Astrocyte (in vitro differentiated cells and primary cell): ENCODE measurements around the gene ZNF22. TPM values are rescaled to one million over a fixed set of nuclear protein-coding genes. Genes with fewer than 3 reads are reported as not detected.

Source experiments
- DNase-seq: peaks from one replicate; pipeline ENCODE4 v3.0.0-alpha.2; 2010; ENCODE audit warnings: low read depth
- FAIRE-seq: peaks from 2 replicates; lab custom pipeline; 2011; peaks lifted over from hg19 to GRCh38; lab: Jason Lieb, UNC
- H2AFZ ChIP-seq: 2 replicates; pipeline ENCODE4 v1.6.0; 2012; ENCODE audit warnings: low read depth, low read length, inconsistent platforms
- H3K27ac ChIP-seq: 2 replicates; pipeline ENCODE4 v1.5.1; 2011; ENCODE audit warnings: low read depth, low read length, inconsistent platforms
- H3K27me3 ChIP-seq: 2 replicates; pipeline ENCODE4 v1.6.0; 2011; ENCODE audit warnings: low read length, inconsistent platforms; ENCODE audit not compliant: insufficient read depth
- H3K36me3 ChIP-seq: 2 replicates; pipeline ENCODE4 v1.5.1; 2011; ENCODE audit warnings: low read length, inconsistent platforms; ENCODE audit not compliant: insufficient read depth
- H3K4me1 ChIP-seq: 2 replicates; pipeline ENCODE4 v1.5.1; 2011; ENCODE audit warnings: low read length, inconsistent platforms; ENCODE audit not compliant: insufficient read depth
- H3K4me2 ChIP-seq: 2 replicates; pipeline ENCODE4 v1.6.0; 2012; ENCODE audit warnings: low read length, inconsistent platforms
- H3K4me3 ChIP-seq: 2 replicates; pipeline ENCODE4 v1.5.1; 2011; ENCODE audit warnings: low read depth, mild to moderate bottlenecking, low read length, inconsistent platforms; ENCODE audit not compliant: insufficient read depth
- H3K79me2 ChIP-seq: 2 replicates; pipeline ENCODE4 v1.6.0; 2012; ENCODE audit warnings: mild to moderate bottlenecking, low read length, inconsistent platforms; ENCODE audit not compliant: insufficient read depth
- H3K9ac ChIP-seq: 2 replicates; pipeline ENCODE4 v1.6.0; 2012; ENCODE audit warnings: mild to moderate bottlenecking, low read length, inconsistent platforms
- H3K9me3 ChIP-seq: 2 replicates; pipeline ENCODE4 v1.5.1; 2012; ENCODE audit warnings: low read depth, mild to moderate bottlenecking, low read length, inconsistent platforms; ENCODE audit not compliant: insufficient read depth
- H4K20me1 ChIP-seq: 2 replicates; pipeline ENCODE4 v1.6.0; 2012; ENCODE audit warnings: low read length, inconsistent platforms; ENCODE audit not compliant: insufficient read depth
- H3K27ac Mint-ChIP-seq: one replicate; pipeline ENCODE4 v1.8.0; 2021; ENCODE audit warnings: mild to moderate bottlenecking, mixed read lengths; ENCODE audit not compliant: unreplicated experiment
- H3K27me3 Mint-ChIP-seq: one replicate; pipeline ENCODE4 v1.8.0; 2021; ENCODE audit warnings: low read depth, mixed read lengths; ENCODE audit not compliant: unreplicated experiment
- H3K36me3 Mint-ChIP-seq: one replicate; pipeline ENCODE4 v1.8.0; 2021; ENCODE audit warnings: low read depth, mixed read lengths; ENCODE audit not compliant: unreplicated experiment
- H3K4me1 Mint-ChIP-seq: one replicate; pipeline ENCODE4 v1.8.0; 2021; ENCODE audit warnings: low read depth, mixed read lengths; ENCODE audit not compliant: unreplicated experiment
- H3K4me3 Mint-ChIP-seq: one replicate; pipeline ENCODE4 v1.8.0; 2021; ENCODE audit warnings: mild to moderate bottlenecking, moderate library complexity, mixed read lengths; ENCODE audit not compliant: unreplicated experiment
- H3K9me3 Mint-ChIP-seq: one replicate; pipeline ENCODE4 v1.8.0; 2021; ENCODE audit warnings: mild to moderate bottlenecking, mixed read lengths; ENCODE audit not compliant: unreplicated experiment
- EZH2 ChIP-seq: IDR thresholded peaks from 2 replicates; pipeline ENCODE4 v1.6.1; 2012; ENCODE audit warnings: mild to moderate bottlenecking, low read length, inconsistent platforms; ENCODE audit not compliant: insufficient read depth
- total RNA-seq: library from RNA; stranded (reverse); gene quantifications from 2 replicates; pipeline ENCODE4 v1.2.1, GENCODE V29; 2021
- TF ChIP-seq, protein P1 (sequence below): IDR thresholded peaks from 2 replicates; pipeline ENCODE4 v1.5.1; 2011; ENCODE audit warnings: low read depth, mild to moderate bottlenecking, inconsistent platforms, low read length, moderate library complexity; ENCODE audit not compliant: insufficient read depth

ZNF22 gene
- total RNA-seq, 1 donor from 2014 or later = 12.0 TPM

DNA sequence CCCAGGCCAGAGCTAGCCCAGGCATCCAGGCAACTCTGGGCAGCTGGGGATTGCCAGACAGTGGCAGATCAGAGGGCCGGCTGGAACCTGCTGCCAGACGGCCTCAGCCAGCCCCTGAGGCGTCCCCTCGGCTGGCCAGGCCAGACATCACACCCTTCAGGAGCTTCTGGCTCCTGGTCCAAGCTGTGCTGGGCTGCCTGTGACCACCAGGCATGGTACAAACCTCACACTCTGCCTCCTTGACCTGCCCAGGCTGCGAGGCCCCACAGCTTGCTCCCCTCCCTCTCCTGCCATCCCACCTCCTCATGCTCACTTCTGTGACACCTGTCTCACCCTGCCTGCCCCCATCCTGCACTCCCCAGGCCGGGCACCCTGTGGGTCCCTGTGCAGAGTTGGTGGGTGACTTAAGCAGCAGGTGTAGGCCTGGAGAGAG, 27.8 kb upstream of the ZNF22 start:
- Mint-ChIP-seq H3K9me3 (peaks cover 2% of the 10 kb centered on the region), H3K27me3 (no peaks in the 10 kb centered on the region), H3K36me3 (peaks cover 17% of the 10 kb centered on the region), H3K27ac (no peak overlapping the region), H3K4me1 (peaks cover 39% of the 10 kb centered on the region), H3K4me3 (no peak overlapping the region)
- H4K20me1 ChIP-seq = no peaks in the 10 kb centered on the region
- no peak overlapping the region for H2AFZ ChIP-seq
- H3K4me3 ChIP-seq = no peak overlapping the region
- no peak overlapping the region for H3K4me2 ChIP-seq
- no peaks in the 10 kb centered on the region for H3K27me3 ChIP-seq
- peaks cover 25% of the 10 kb centered on the region for H3K4me1 ChIP-seq
- DNase-seq (no peak), FAIRE-seq (no peak)
- no peaks in the 10 kb centered on the region for H3K79me2 ChIP-seq
- no peaks in the 10 kb centered on the region for H3K9me3 ChIP-seq
- TF ChIP-seq, protein P1, sequence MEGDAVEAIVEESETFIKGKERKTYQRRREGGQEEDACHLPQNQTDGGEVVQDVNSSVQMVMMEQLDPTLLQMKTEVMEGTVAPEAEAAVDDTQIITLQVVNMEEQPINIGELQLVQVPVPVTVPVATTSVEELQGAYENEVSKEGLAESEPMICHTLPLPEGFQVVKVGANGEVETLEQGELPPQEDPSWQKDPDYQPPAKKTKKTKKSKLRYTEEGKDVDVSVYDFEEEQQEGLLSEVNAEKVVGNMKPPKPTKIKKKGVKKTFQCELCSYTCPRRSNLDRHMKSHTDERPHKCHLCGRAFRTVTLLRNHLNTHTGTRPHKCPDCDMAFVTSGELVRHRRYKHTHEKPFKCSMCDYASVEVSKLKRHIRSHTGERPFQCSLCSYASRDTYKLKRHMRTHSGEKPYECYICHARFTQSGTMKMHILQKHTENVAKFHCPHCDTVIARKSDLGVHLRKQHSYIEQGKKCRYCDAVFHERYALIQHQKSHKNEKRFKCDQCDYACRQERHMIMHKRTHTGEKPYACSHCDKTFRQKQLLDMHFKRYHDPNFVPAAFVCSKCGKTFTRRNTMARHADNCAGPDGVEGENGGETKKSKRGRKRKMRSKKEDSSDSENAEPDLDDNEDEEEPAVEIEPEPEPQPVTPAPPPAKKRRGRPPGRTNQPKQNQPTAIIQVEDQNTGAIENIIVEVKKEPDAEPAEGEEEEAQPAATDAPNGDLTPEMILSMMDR = no peak
- TF ChIP-seq EZH2 = no peak
- no peak overlapping the region for H3K9ac ChIP-seq
- no peaks in the 10 kb centered on the region for H3K36me3 ChIP-seq
- H3K27ac ChIP-seq = no peak overlapping the region

- Mint-ChIP-seq H3K27me3 (no peaks in the 10 kb centered on the region), H3K4me1 (peaks cover 42% of the 10 kb centered on the region), H3K27ac (no peak overlapping the region), H3K36me3 (peaks cover 17% of the 10 kb centered on the region), H3K9me3 (peaks cover 2% of the 10 kb centered on the region), H3K4me3 (no peak overlapping the region)
- no peaks in the 10 kb centered on the region for H3K36me3 ChIP-seq
- DNase-seq (no peak), FAIRE-seq (no peak)
- H3K4me2 ChIP-seq = no peak overlapping the region
- no peaks in the 10 kb centered on the region for H4K20me1 ChIP-seq
- no peak overlapping the region for H3K4me3 ChIP-seq
- no peaks in the 10 kb centered on the region for H3K27me3 ChIP-seq
- H3K9me3 ChIP-seq = no peaks in the 10 kb centered on the region
- H3K79me2 ChIP-seq = no peaks in the 10 kb centered on the region
- no peak for TF ChIP-seq EZH2
- TF ChIP-seq, protein P1 = no peak
- H3K4me1 ChIP-seq = peaks cover 30% of the 10 kb centered on the region
- H2AFZ ChIP-seq = no peak overlapping the region
- H3K9ac ChIP-seq = no peak overlapping the region
- H3K27ac ChIP-seq = no peak overlapping the region
These were observed 27.2 kb upstream of the ZNF22 start for GRCh38 chr10:44973323-44974081.

DNA sequence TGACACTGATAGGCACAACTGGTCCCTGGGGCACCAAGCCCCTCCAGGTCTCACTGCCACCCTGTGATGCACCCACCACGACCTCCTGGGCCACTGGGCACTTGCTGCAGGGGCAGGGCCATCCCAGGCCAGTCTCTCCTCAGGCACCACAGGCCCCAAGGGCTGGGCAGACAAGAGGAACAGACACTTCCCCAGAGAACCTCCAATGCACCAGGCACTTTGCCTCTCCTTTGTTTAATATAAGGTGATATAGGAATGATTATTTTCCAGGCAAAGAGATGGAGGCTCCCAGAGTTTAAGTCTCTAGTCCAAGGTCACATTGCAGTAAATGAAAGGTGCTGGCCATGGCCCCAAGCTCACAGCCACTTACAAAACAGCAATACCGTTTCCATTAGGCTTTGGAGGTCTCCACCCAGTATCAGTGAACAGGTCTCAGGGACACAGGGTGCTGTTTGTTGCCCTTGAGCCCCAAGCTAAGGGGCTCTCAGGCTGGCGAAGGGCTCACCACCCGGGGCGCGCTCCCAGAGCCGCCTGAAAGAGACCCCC, 26.6 kb upstream of the ZNF22 start:
- Histone ChIP-seq H2AFZ (peak overlapping the region; percentile 98), H3K27ac (no peak overlapping the region), H3K79me2 (no peaks in the 10 kb centered on the region), H3K4me3 (peak overlapping the region; percentile 57), H3K4me2 (peak overlapping the region; percentile 91), H3K9ac (peak overlapping the region; percentile 80), H3K9me3 (no peaks in the 10 kb centered on the region), H4K20me1 (no peaks in the 10 kb centered on the region), H3K36me3 (no peaks in the 10 kb centered on the region), H3K4me1 (peaks cover 36% of the 10 kb centered on the region), H3K27me3 (no peaks in the 10 kb centered on the region)
- FAIRE-seq (no peak), DNase-seq (no peak)
- H3K4me1 Mint-ChIP-seq = peaks cover 44% of the 10 kb centered on the region
- TF ChIP-seq, protein P1 = no peak
- TF ChIP-seq EZH2 = no peak
- peaks cover 17% of the 10 kb centered on the region for H3K36me3 Mint-ChIP-seq
- H3K27ac Mint-ChIP-seq = peak overlapping the region; percentile 34
- no peak overlapping the region for H3K4me3 Mint-ChIP-seq
- H3K9me3 Mint-ChIP-seq = peaks cover 2% of the 10 kb centered on the region
- no peaks in the 10 kb centered on the region for H3K27me3 Mint-ChIP-seq
